ENCODE results near the gene ZNF729. TPM values are rescaled to one million over a fixed set of nuclear protein-coding genes. Genes with fewer than 3 reads are reported as not detected.

The ZNF729 gene
- total RNA-seq, 1 experiment from 2014 or later = not detected

Other genes starting within 250 kb of the ZNF729 start
- 14.5 and 15.4 TPM in 2 replicates for gene ZNF257, start 234.0 kb upstream of the ZNF729 start, total RNA-seq (2014; rRNA removed; shearing (Covaris generic))
- 0.04 TPM in 1 of 2 replicates, not detected in the other for gene ZNF676, start 89.5 kb upstream of the ZNF729 start, total RNA-seq (2014; rRNA removed; shearing (Covaris generic))
- not detected in 2 replicates for gene ZNF98, start 135.9 kb downstream of the ZNF729 start, total RNA-seq (2014; rRNA removed; shearing (Covaris generic))

Measured in SJCRH30 (cell line).